ENCODE data around the gene BMPR1B.

DNA sequence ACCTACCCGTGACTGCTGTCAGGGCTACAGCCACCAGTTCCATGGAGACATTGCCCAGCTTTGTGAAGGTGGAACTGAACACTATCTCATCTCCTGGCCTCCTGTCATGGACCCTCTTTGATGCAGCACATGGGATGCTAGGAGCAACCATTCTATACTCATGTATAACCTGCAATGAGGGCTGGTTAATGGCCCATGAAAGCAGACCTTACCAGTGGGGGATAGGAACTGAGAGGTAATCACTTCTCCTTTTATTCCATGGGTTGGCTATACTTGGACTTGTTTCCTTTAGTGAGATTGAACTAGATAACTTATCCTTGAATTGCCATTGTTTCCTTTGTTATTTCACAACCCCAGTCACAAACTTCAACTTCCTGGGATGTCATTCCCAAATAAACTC, 310.6 kb downstream of the BMPR1B start:
- TF ChIP-seq, protein P1, sequence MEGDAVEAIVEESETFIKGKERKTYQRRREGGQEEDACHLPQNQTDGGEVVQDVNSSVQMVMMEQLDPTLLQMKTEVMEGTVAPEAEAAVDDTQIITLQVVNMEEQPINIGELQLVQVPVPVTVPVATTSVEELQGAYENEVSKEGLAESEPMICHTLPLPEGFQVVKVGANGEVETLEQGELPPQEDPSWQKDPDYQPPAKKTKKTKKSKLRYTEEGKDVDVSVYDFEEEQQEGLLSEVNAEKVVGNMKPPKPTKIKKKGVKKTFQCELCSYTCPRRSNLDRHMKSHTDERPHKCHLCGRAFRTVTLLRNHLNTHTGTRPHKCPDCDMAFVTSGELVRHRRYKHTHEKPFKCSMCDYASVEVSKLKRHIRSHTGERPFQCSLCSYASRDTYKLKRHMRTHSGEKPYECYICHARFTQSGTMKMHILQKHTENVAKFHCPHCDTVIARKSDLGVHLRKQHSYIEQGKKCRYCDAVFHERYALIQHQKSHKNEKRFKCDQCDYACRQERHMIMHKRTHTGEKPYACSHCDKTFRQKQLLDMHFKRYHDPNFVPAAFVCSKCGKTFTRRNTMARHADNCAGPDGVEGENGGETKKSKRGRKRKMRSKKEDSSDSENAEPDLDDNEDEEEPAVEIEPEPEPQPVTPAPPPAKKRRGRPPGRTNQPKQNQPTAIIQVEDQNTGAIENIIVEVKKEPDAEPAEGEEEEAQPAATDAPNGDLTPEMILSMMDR (conservative IDR thresholded peaks at IDR 0.05; ENCODE audit: low read depth, low read length), result no peak
- TF ChIP-seq EZH2 (IDR thresholded peaks at IDR 0.05; ENCODE audit: low read length, unreplicated experiment) (no peak), EZH2phosphoT487 (IDR thresholded peaks at IDR 0.05; ENCODE audit: borderline replicate concordance, low read length) (no peak)

Data from PC-3 (cell line).